ENCODE measurements around the gene LIMK2. TPM values are rescaled to one million over a fixed set of nuclear protein-coding genes. Genes with fewer than 3 reads are reported as not detected.
"Not testable (repeated sequence)": the region's sequence is repeated elsewhere in the genome, so short reads cannot be mapped to it uniquely, and the experiment has no call there.

Gene LIMK2

DNA sequence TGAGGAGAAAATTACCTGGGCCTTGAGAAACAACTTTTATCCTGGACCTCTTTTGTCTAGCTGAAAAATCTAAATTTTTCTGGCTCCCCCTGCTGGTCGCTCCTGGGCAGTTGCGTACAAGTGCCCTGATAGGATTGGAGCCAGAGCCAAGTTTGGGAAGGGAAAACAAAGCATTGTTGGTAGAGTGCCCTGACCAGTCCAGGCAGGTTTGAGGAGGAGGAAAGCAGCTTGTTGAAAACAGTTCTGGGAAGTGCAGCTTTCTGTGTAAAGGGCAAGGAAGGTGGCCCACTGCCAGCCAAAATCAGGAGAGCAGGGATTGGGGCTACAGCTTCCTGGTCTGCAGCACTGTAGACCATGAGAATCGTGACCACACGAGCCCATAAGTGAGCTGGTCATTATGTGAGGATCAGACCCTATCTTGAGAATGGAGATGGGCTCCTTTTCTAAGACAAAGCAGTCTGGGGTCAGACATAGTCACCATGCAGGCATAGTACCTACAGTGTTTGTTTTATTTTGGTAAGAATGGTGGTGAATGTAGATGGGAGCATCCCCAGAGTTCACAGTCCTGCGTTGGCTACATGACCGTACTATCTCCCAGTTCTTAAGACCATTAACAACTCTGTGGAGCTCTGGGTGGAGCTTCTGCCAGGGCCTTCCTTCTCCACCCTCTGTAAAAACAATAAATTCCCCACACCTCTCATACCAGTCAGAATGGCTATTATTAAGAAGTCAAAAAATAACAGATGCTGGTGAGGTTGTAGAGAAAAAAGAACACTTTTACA lies 101.5 kb downstream of the LIMK2 start:
- Histone ChIP-seq H3K4me1 (ENCODE audit: control insufficient read depth, insufficient read depth, low read length) (no peaks in the 10 kb centered on the region), H3K9me3 (replicated peaks; ENCODE audit: low read length) (no peaks in the 10 kb centered on the region), H3K9ac (ENCODE audit: low read depth, low read length) (peak overlapping the region; percentile 23), H3K27me3 (ENCODE audit: control insufficient read depth, insufficient read depth, low read length) (peaks cover 4% of the 10 kb centered on the region), H3K36me3 (ENCODE audit: insufficient read depth, low read length) (no peaks in the 10 kb centered on the region), H3K4me3 (ENCODE audit: low read length) (no peak overlapping the region), H3K4me2 (ENCODE audit: low read length) (peak overlapping the region; percentile 5)

- not testable (repeated sequence) for H3K9me3 ChIP-seq (replicated peaks; ENCODE audit: low read length); H3K4me1 ChIP-seq (ENCODE audit: control insufficient read depth, insufficient read depth, low read length); H3K9ac ChIP-seq (ENCODE audit: low read depth, low read length); H3K4me3 ChIP-seq (ENCODE audit: low read length); H3K4me2 ChIP-seq (ENCODE audit: low read length); H3K36me3 ChIP-seq (ENCODE audit: insufficient read depth, low read length); H3K27me3 ChIP-seq (ENCODE audit: control insufficient read depth, insufficient read depth, low read length)
These were observed 102.1 kb downstream of the LIMK2 start for GRCh38 chr22:31314220-31314619.

GRCh38 chr22:31321421-31321820 lies 109.3 kb downstream of the LIMK2 start:
- H3K9me3 ChIP-seq (replicated peaks; ENCODE audit: low read length), result no peaks in the 10 kb centered on the region
- H3K27me3 ChIP-seq (ENCODE audit: control insufficient read depth, insufficient read depth, low read length), result no peaks in the 10 kb centered on the region
- no peak overlapping the region for H3K4me3 ChIP-seq (ENCODE audit: low read length)
- peaks cover 11% of the 10 kb centered on the region for H3K36me3 ChIP-seq (ENCODE audit: insufficient read depth, low read length)
- no peak overlapping the region for H3K9ac ChIP-seq (ENCODE audit: low read depth, low read length)
- H3K4me1 ChIP-seq (ENCODE audit: control insufficient read depth, insufficient read depth, low read length), result no peaks in the 10 kb centered on the region
- H3K4me2 ChIP-seq (ENCODE audit: low read length), result no peak overlapping the region

- peaks cover 4% of the 10 kb centered on the region for H3K4me1 ChIP-seq (ENCODE audit: control insufficient read depth, insufficient read depth, low read length)
- peaks cover 20% of the 10 kb centered on the region for H3K36me3 ChIP-seq (ENCODE audit: insufficient read depth, low read length)
- H3K27me3 ChIP-seq (ENCODE audit: control insufficient read depth, insufficient read depth, low read length), result no peaks in the 10 kb centered on the region
- no peak overlapping the region for H3K4me3 ChIP-seq (ENCODE audit: low read length)
- H3K9ac ChIP-seq (ENCODE audit: low read depth, low read length), result no peak overlapping the region
- no peak overlapping the region for H3K4me2 ChIP-seq (ENCODE audit: low read length)
- no peaks in the 10 kb centered on the region for H3K9me3 ChIP-seq (replicated peaks; ENCODE audit: low read length)
These were observed 111.8 kb downstream of the LIMK2 start for GRCh38 chr22:31323578-31324550.

GRCh38 chr22:31326877-31327276 lies 114.8 kb downstream of the LIMK2 start:
- Histone ChIP-seq H3K9me3 (replicated peaks; ENCODE audit: low read length) (no peaks in the 10 kb centered on the region), H3K27me3 (ENCODE audit: control insufficient read depth, insufficient read depth, low read length) (no peaks in the 10 kb centered on the region), H3K4me3 (ENCODE audit: low read length) (no peak overlapping the region), H3K4me1 (ENCODE audit: control insufficient read depth, insufficient read depth, low read length) (peaks cover 4% of the 10 kb centered on the region), H3K36me3 (ENCODE audit: insufficient read depth, low read length) (peaks cover 36% of the 10 kb centered on the region), H3K9ac (ENCODE audit: low read depth, low read length) (no peak overlapping the region), H3K4me2 (ENCODE audit: low read length) (no peak overlapping the region)

DNA sequence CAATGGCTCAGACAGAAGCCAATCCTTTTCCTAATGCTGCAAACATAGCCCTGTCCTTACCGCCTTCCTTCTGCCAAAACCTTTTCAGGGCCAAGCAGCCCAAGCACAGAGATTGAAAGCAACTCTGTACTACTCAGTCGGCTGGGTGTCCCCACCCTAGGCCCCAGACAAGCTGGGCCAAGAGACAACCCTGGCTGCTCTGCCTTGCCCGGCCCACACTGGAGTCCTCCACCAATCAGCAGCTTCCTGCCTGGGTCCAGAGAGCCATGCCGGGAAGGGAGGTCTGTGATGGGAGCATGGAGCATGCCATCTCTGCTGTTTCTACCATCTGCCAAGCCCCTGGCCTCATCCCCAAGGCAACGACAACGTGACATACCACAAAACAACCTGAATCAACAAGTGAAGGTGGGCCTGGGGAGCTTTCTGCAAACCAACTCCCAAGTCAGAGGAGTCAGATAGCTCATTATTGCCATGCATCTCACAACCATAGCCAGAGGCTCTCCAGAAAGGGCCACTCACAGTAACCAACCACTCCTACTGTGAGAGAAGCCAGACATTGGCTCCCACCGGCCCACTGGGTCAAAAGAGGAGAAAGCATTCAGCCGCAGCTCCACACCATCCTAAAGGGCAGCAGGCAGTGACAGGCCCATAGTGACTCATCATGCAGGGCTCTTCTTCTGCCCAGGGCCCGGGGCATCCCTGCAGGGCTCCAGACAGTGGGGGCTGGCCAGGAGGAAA lies 115.9 kb downstream of the LIMK2 start:
- Histone ChIP-seq H3K9ac (ENCODE audit: low read depth, low read length) (no peak overlapping the region), H3K9me3 (replicated peaks; ENCODE audit: low read length) (no peaks in the 10 kb centered on the region), H3K36me3 (ENCODE audit: insufficient read depth, low read length) (peaks cover 44% of the 10 kb centered on the region), H3K27me3 (ENCODE audit: control insufficient read depth, insufficient read depth, low read length) (no peaks in the 10 kb centered on the region), H3K4me1 (ENCODE audit: control insufficient read depth, insufficient read depth, low read length) (peaks cover 9% of the 10 kb centered on the region), H3K4me3 (ENCODE audit: low read length) (no peak overlapping the region), H3K4me2 (ENCODE audit: low read length) (no peak overlapping the region)

DNA sequence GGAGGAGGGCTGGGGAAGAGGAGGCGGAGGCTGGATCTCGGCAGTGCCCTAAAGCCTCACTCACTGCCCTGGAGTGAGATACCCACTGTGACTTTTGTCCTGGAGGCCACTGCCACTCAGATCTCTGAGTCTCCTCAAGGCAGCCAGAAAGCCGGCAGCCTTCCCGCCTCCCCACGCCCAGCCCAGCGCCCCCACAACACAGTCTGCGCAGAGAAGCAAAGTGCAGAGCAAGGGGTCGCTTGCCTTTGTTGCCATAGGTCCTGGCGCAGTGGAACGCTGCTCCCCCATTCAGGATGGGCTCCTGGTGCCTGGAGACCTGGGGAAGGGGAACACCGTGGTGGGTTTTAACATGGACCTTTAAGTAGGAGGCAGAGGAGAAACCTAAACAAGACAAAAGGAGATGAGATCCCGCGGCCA lies 116.5 kb downstream of the LIMK2 start:
- peaks cover 44% of the 10 kb centered on the region for H3K36me3 ChIP-seq (ENCODE audit: insufficient read depth, low read length)
- H3K9ac ChIP-seq (ENCODE audit: low read depth, low read length), result no peak overlapping the region

DNA sequence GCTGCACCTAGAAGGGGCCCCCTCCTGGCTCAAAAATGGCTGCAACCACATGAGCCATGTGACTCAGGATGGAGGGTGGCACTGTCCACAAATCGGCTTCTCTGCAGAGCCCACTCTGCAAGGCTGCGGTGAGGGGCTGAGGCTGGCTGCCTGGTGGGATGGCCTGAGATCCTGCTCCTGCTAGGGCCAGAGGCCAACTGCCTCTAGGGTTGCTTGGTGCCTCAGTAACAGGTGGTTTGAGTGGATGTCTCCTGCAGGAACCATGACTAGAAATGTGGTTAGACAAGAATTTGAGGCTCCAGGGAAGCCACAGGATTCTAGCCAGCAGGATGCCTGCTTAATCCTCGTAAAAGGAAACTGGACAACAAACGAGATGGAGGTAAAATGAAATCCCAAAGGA lies 116.9 kb downstream of the LIMK2 start:
- H3K4me2 ChIP-seq (ENCODE audit: low read length), result no peak overlapping the region
- H3K4me3 ChIP-seq (ENCODE audit: low read length), result no peak overlapping the region
- H3K9me3 ChIP-seq (replicated peaks; ENCODE audit: low read length), result no peaks in the 10 kb centered on the region
- no peak overlapping the region for H3K9ac ChIP-seq (ENCODE audit: low read depth, low read length)
- peaks cover 44% of the 10 kb centered on the region for H3K36me3 ChIP-seq (ENCODE audit: insufficient read depth, low read length)
- H3K27me3 ChIP-seq (ENCODE audit: control insufficient read depth, insufficient read depth, low read length), result no peaks in the 10 kb centered on the region
- peaks cover 12% of the 10 kb centered on the region for H3K4me1 ChIP-seq (ENCODE audit: control insufficient read depth, insufficient read depth, low read length)

More for the DNA sequence above, 116.5 kb downstream of the LIMK2 start:
- Histone ChIP-seq H3K4me2 (ENCODE audit: low read length) (no peak overlapping the region), H3K4me1 (ENCODE audit: control insufficient read depth, insufficient read depth, low read length) (peaks cover 12% of the 10 kb centered on the region), H3K4me3 (ENCODE audit: low read length) (no peak overlapping the region), H3K27me3 (ENCODE audit: control insufficient read depth, insufficient read depth, low read length) (no peaks in the 10 kb centered on the region), H3K9me3 (replicated peaks; ENCODE audit: low read length) (no peaks in the 10 kb centered on the region)

Small RNAs within 50 kb of the gene (small RNA-seq; reads per million reads assigned to genes)
- not detected for gene RF00019
- gene RNA5SP496, result not detected
- gene RNU6-1128P, result not detected

Measured in skeletal muscle satellite cell (primary cell).